NOMO-1 treated with dmso at 0.1 percent for 144 hours (cell line): ENCODE measurements around the gene SEPTIN11.

ENCODE experiments used
- DNase-seq: peaks from one replicate; lab custom pipeline; 2025; ENCODE audit not compliant: unreplicated experiment; lab: John Stamatoyannopoulos, UW

Gene SEPTIN11

DNA sequence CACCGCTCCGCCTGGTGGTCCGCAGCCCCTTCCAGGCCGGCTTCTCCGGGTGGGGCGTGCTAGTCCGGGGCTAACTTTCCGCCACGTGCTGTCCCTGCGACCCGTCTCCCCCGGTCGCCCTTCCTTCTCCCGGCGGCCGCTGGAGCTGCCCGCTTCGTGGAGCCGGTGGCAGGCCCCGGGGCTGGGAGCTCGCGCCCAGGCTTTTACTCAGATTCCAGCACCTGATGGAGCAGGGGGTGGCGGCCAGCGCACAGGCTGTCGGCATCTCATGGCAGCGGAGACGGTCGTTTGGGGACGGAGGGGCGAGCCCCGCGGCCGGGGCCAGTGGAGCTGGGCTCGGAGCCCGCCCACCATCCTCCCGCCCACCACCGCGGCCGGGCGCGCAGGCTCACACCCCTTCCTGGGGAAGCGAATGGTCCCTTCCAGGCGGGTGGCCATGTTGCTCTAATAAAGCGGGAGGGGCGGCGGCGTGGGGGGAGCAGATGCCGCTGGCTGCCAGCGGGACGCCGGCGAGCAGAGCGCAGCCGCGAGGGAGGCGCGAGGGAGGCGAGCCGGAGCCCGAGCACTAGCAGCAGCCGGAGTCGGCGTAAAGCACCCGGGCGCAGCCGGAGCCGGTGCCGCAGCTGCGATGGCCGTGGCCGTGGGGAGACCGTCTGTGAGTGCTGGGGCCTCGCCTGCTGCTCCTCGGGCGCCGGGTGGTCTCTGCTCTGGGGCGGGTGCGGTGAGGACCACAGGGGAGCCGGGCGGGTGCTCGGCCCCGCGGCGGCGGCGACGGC, at the start of gene SEPTIN11:
Gene SEPTIN11 (plus strand): TSS at position 477 of the 776 bp plus-strand sequence. CDS start 152 bp downstream, at position 629.
- peak; percentile 80 for DNase-seq

DNA sequence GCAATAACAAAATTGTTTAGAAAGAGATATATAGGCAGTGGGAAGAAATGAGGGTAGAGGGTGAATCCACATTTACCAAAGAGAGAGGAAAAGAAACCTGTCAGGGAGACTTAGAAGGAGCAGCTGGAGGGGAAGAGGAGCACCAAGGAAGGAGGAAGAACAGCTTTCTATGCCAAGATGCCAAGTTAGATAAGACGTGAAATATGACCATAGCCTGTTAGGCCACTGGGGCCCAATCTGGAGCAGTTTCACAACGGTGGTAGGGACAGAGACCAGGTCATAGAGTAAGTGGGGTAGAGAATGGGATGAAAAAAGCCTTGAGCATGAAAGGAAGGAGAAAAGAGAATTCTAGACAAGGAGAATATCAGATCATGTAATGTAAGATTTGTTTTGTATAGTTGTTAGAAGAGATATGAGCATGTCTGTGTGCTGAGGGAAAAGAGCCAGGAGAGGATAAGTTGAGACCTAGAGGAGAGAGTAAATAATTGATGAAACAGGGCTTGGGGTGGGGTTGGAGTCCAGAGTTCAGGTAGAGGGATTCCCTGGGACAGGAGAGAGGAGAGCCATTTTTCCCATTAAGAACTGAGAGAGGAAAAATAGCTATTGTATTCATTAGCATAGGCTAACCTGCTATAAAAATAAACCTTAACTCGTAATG, 47.2 kb upstream of the SEPTIN11 start:
- DNase-seq = no peak

- DNase-seq = no peak
Observed at GRCh38 chr4:76904646-76905190, 44.8 kb upstream of the SEPTIN11 start.

- DNase-seq = no peak
Observed at GRCh38 chr4:76905521-76905920, 44.0 kb upstream of the SEPTIN11 start.

GRCh38 chr4:76909711-76910110, 39.8 kb upstream of the SEPTIN11 start:
- DNase-seq = no peak

GRCh38 chr4:76920715-76921114, 28.8 kb upstream of the SEPTIN11 start:
- DNase-seq = no peak

DNA sequence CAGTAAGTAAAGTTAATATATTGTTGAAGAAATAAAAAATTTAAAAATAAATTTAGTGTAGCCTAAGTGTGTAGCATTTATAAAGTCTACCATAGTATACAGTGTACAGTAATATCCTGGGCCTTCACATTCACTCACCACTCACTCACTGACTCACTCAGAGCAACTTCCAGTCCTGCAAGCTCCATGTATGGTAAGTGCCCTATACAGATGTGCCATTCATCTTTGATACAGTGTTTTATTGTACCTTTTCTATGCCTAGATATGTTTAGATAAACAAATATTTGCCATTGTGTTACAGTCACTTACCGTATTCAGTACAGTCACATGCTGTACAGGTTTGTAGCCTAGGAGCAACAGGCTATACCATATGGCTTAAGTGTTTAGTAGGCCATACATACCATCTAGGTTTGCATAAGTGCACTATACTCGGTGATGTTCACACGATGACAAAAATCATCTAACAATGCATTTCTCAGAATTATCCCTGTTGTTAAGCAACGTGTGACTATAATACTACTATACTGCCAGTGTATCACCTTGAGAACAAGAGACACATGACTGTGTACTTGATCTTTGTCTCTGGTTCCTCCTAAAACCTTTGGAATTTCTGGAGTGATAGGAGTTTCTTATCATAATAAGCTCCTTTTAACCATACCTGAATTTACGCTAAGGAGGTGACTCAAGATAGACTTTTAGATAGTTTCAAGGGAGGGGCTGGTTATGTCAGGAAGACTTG, 25.8 kb upstream of the SEPTIN11 start:
- DNase-seq = no peak

DNA sequence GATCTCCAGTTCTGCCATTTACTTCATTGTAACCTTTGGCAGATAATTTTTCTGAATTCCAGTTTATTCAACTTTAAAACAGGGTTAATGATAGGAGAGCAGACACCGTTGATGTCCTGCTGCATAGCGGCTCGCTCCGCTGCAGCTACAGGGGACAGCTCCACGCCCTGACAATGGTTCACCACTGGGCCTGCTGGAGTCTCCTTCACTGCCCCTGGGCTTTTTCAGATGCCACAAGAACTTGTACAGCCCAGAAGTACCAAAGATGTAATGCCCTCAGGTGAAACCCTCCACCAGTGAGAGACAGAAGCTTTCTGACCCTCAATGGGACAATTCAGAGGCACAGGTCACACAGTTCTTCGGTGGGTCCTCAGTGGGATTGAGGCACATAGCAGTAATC, 22.7 kb upstream of the SEPTIN11 start:
- no peak for DNase-seq

GRCh38 chr4:76930685-76931084, 18.9 kb upstream of the SEPTIN11 start:
- no peak for DNase-seq

DNA sequence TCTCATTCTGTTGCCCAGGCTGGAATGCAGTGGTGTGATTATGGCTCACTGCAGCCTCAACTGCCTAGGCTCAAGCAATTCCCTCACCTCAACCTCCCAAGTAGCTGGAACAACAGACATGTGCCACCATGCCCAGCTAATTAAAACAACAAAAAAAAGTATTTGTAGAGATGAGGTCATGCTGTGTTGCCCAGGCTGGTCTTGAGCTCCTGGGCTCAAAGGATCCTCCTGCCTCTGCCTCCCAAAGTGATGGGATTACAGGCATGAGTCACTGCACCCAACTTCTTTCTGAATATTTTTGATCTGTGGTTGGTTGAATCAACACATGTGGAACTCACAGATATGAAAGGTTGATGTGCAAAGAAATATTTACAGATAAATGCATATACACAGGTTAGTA, 18.5 kb upstream of the SEPTIN11 start:
- no peak for DNase-seq

GRCh38 chr4:76931576-76932276, 17.8 kb upstream of the SEPTIN11 start:
- DNase-seq = no peak

- DNase-seq = no peak
Observed at GRCh38 chr4:76939184-76939583, 10.4 kb upstream of the SEPTIN11 start.

DNA sequence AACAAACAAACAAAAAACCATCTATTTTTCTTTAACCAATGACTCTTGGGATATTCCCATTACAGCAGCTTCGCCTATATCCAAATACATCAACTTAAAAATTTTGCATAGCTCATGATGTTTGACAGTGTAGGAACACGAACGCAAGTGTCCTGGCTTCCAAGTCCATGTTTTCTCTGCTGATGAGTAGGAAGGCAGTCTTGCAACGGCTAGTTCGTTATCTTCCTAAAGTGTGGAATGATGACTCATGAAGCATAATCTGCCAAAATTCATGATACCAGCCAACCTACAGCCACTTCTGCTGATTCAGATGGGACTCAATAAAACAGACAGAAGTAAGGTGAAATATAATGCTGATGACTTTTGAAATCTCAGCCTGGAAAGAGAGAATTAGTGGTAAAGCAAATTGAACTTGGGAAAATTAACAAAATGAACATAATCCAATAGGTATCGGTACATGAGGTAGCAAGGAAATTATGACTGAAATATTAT, 6.4 kb upstream of the SEPTIN11 start:
- DNase-seq = no peak

GRCh38 chr4:76943790-76944189, 5.8 kb upstream of the SEPTIN11 start:
- no peak for DNase-seq

DNA sequence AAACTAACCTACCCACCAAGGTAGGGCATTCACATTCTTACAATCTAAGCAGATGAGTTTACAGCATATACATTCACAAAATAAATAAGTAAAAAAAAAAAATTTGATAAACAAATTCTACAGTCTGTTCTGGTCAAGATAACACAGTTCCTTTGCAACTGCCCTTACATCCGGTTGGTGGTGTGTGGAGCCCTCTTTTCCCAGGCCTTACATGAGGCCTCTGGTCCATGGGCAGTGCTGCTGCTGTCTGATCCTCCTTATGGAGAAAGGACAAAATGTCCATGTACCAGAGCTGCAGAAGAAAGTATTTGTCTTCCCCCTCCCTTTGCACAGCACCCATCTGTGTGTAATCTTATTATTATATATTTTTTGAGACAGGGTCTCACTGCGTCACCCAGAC, 2.2 kb upstream of the SEPTIN11 start:
- DNase-seq = no peak

- DNase-seq = peak; percentile 64
Observed at GRCh38 chr4:76948443-76949275, 893 bp upstream of the SEPTIN11 start.

DNA sequence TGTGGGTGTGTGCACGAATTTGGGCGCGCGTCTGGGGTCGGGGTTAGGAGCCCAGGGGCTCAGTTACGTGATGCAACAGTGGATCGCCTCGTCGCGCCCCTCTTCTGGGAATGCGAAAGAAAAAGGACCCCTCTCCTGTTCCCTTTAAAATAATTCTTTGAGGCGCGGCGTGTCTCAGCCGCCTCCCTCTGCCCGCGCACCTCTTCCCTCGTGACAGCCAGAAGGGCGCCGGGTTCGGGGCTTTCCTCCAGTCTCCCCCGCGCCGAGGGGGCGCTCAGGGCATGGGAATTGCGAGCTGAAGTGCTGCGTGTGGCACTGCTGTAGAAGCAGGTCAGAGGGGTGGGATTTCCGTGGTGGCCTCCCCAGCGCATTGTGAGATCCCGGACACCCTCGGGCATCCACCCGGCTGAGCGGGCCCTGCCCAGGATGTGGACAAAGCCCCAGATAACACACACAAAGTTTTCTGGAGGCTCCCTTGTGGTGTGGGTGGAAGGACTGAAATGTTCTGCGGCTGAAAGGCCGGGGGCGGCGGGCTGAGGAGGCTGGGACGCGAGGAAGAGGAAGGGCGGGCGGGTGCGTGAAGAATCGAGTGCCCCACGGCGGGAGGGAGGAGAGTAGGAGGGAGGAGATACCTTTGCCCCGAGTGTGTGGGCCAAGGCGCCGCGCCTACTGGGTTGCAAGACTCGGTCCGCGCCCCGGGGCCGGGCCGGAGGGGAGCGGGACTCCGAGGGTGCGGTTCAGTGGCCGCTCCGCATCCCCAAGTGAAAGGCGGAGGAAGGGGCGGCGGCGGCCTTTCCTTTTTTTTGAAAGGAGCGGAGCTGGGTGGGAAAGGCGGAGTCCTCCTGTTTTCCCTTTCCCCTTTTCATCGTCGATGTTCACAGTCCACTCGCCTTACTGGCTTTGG, 752 bp downstream of the SEPTIN11 start:
- no peak for DNase-seq

GRCh38 chr4:76950956-76951671, 1.6 kb downstream of the SEPTIN11 start:
- peak; percentile 9 for DNase-seq
